Osteoblast (primary cell): ENCODE measurements around the gene ZCCHC14. TPM values are rescaled to one million over a fixed set of nuclear protein-coding genes. Genes with fewer than 3 reads are reported as not detected.
A peak's percentile ranks its signal among the peaks of the same experiment; 100 is the strongest.
"Not testable (repeated sequence)": the region's sequence is repeated elsewhere in the genome, so short reads cannot be mapped to it uniquely, and the experiment has no call there.

Source experiments
- DNase-seq: peaks from one replicate; pipeline ENCODE4 v3.0.0; 2011; ENCODE audit warnings: low spot score, mixed read lengths; ENCODE audit not compliant: insufficient read length; ENCODE audit errors: missing footprints
- H2AFZ ChIP-seq: 2 replicates; pipeline ENCODE4 v1.6.0; 2011; ENCODE audit warnings: mild to moderate bottlenecking, low read length
- H3K27ac ChIP-seq: 2 replicates; pipeline ENCODE4 v1.5.1; 2011; ENCODE audit warnings: mild to moderate bottlenecking, low read depth, low read length, moderate library complexity
- H3K27me3 ChIP-seq: 2 replicates; pipeline ENCODE4 v1.6.0; 2012; ENCODE audit warnings: mild to moderate bottlenecking, control low read depth, inconsistent platforms, low read length, moderate library complexity; ENCODE audit not compliant: insufficient read depth
- H3K36me3 ChIP-seq: 2 replicates; pipeline ENCODE4 v1.5.1; 2011; ENCODE audit warnings: mild to moderate bottlenecking, low read length, control low read depth, moderate library complexity; ENCODE audit not compliant: insufficient read depth
- H3K4me1 ChIP-seq: 2 replicates; pipeline ENCODE4 v1.5.1; 2011; ENCODE audit warnings: mild to moderate bottlenecking, low read length, control low read depth, moderate library complexity; ENCODE audit not compliant: insufficient read depth
- H3K4me2 ChIP-seq: 2 replicates; pipeline ENCODE4 v1.6.0; 2011; ENCODE audit warnings: mild to moderate bottlenecking, low read length; ENCODE audit not compliant: insufficient read depth
- H3K4me3 ChIP-seq: fragments of 200-600 bp; sonication (generic); 3 replicates; pipeline ENCODE4 v1.5.1; 2012; ENCODE audit warnings: mild to moderate bottlenecking, low read length, inconsistent platforms; ENCODE audit not compliant: insufficient read depth
- H3K79me2 ChIP-seq: 2 replicates; pipeline ENCODE4 v1.6.0; 2012; ENCODE audit warnings: mild to moderate bottlenecking, low read length, control low read depth, inconsistent platforms; ENCODE audit not compliant: insufficient read depth
- H3K9me3 ChIP-seq: 2 replicates; pipeline ENCODE4 v1.5.1; 2011; ENCODE audit warnings: low read depth, low read length, control low read depth
- H4K20me1 ChIP-seq: 2 replicates; pipeline ENCODE4 v1.6.0; 2012; ENCODE audit warnings: mild to moderate bottlenecking, low read length, control low read depth; ENCODE audit not compliant: insufficient read depth
- total RNA-seq: library from RNA; depleted of rRNA; stranded (reverse); fragments of >200 nt; gene quantifications from 2 replicates; pipeline ENCODE4 v1.2.3, GENCODE V29; 2012
- TF ChIP-seq, protein P1 (sequence below): IDR thresholded peaks from 2 replicates; pipeline ENCODE4 v1.5.1; 2011; ENCODE audit warnings: mild to moderate bottlenecking, low read depth, low read length, moderate library complexity; ENCODE audit errors: extremely low read depth

Gene ZCCHC14
- total RNA-seq, 1 donor, result 36.9 TPM

DNA sequence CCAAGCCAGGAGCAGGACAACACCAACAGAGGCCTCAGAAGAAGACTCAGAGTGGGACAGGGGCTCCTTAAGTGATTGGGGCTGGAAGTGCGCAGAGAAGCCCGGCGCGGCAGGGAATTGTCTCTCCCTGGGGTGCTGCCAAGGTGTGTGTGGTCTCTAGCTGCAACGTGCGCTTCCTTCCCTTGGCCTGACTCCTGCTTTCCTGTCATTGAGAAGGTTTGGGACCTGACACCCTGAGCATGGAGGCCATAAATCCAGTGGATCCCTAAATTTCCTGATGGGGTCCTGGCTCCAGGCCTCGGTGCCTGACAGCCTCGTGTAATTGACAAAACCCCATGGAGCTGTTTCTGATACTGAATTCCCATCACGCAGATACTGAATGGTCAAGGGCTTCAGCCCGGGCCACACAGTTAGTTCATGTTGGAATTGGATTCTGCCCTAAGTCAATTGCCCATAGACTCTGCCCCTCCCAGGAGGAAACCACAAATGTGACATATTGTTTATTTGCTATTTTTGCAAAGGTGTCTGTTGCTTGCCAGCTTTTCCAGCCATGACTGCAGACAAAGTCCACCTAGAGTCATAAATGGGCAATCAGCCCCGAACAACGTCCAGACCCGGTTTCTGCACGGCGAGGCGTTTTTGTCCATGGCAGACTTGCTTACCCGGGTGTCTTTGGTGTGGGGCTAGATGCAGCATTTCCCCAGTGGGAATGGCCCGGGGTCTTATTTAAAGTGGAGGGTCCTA is 4.4 kb upstream of the ZCCHC14 start:
- H3K27me3 ChIP-seq, H4K20me1 ChIP-seq, H3K9me3 ChIP-seq, DNase-seq, H3K27ac ChIP-seq, H2AFZ ChIP-seq, H3K4me2 ChIP-seq, H3K79me2 ChIP-seq, H3K4me3 ChIP-seq, H3K36me3 ChIP-seq: not testable (repeated sequence)
- H3K4me1 ChIP-seq, result peaks cover 16% of the 10 kb centered on the region

DNA sequence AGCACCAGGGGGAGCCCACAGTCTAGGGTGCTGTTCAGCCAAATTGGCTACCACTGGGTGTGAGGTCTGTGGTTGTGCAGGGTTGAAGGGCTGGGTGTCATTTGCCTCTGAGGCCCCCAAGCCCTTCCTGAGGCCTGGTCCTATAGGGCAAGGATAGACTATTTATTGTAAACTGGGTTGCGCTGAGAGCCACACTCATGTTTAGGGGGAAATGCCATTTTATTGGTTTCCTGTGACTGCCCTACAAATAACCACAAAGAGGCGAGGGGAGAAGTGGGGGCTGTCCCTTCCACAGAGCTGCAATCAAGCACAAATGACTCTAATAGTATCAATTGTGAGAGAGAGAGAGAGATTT is 3.6 kb upstream of the ZCCHC14 start:
- H3K4me1 ChIP-seq, result peaks cover 18% of the 10 kb centered on the region
- H3K79me2 ChIP-seq, result peaks cover 5% of the 10 kb centered on the region
- TF ChIP-seq, protein P1, sequence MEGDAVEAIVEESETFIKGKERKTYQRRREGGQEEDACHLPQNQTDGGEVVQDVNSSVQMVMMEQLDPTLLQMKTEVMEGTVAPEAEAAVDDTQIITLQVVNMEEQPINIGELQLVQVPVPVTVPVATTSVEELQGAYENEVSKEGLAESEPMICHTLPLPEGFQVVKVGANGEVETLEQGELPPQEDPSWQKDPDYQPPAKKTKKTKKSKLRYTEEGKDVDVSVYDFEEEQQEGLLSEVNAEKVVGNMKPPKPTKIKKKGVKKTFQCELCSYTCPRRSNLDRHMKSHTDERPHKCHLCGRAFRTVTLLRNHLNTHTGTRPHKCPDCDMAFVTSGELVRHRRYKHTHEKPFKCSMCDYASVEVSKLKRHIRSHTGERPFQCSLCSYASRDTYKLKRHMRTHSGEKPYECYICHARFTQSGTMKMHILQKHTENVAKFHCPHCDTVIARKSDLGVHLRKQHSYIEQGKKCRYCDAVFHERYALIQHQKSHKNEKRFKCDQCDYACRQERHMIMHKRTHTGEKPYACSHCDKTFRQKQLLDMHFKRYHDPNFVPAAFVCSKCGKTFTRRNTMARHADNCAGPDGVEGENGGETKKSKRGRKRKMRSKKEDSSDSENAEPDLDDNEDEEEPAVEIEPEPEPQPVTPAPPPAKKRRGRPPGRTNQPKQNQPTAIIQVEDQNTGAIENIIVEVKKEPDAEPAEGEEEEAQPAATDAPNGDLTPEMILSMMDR, result no peak
- H3K4me3 ChIP-seq, result no peak overlapping the region
- H2AFZ ChIP-seq, result no peak overlapping the region
- no peak overlapping the region for H3K4me2 ChIP-seq
- no peaks in the 10 kb centered on the region for H3K36me3 ChIP-seq
- DNase-seq, result no peak
- H3K27me3 ChIP-seq, result no peaks in the 10 kb centered on the region
- no peak overlapping the region for H3K27ac ChIP-seq
- H4K20me1 ChIP-seq, result peaks cover 6% of the 10 kb centered on the region
- no peaks in the 10 kb centered on the region for H3K9me3 ChIP-seq

DNA sequence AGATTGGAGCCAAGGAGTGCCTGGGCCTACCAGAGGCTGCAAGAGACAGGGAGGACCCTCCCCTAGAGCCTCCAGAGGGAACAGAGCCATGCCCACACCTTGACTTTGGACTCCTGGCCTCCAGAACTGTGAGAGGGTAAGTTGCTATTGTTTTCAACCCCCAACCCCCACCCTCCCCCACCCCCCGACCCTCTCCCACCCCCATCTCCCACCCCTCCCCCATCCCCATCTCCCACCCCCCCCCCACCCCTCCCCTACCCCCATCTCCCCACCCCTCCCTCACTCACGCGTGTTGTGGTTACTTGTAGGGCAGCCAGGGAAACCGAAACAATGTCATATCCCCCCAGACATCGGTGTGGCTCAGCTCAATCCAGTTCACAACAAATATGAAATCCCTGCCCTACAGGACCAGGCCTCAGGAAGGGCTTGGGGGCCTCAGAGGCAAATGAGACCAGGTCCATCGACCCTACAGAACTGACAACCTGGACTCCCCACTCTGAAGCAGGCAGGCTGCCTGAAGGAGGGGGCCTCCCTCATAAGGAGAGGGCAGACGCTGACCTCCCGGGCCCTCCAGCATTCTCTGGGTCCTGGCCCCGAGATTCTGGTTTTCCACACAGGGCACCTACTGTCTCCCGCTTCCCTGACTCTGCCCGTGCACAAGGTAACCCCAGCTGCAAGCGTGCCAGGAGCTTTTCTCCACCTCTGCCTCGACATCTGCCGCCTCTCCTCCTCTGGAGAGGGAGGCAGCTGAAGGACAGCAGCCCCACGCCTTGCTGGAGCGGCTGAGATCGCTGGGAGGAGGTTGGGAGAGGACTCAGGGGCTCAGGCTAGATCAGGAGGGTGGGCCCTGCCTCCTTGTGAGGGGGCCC is 3.0 kb upstream of the ZCCHC14 start:
- no peak overlapping the region for H3K27ac ChIP-seq
- H3K4me2 ChIP-seq, result no peak overlapping the region
- no peaks in the 10 kb centered on the region for H3K36me3 ChIP-seq
- peaks cover 24% of the 10 kb centered on the region for H3K4me1 ChIP-seq
- H3K9me3 ChIP-seq, result no peaks in the 10 kb centered on the region
- peak; percentile 60 for DNase-seq
- no peaks in the 10 kb centered on the region for H3K27me3 ChIP-seq
- TF ChIP-seq, protein P1, result no peak
- peaks cover 12% of the 10 kb centered on the region for H4K20me1 ChIP-seq
- H3K4me3 ChIP-seq, result no peak overlapping the region
- no peak overlapping the region for H2AFZ ChIP-seq
- H3K79me2 ChIP-seq, result peaks cover 11% of the 10 kb centered on the region

DNA sequence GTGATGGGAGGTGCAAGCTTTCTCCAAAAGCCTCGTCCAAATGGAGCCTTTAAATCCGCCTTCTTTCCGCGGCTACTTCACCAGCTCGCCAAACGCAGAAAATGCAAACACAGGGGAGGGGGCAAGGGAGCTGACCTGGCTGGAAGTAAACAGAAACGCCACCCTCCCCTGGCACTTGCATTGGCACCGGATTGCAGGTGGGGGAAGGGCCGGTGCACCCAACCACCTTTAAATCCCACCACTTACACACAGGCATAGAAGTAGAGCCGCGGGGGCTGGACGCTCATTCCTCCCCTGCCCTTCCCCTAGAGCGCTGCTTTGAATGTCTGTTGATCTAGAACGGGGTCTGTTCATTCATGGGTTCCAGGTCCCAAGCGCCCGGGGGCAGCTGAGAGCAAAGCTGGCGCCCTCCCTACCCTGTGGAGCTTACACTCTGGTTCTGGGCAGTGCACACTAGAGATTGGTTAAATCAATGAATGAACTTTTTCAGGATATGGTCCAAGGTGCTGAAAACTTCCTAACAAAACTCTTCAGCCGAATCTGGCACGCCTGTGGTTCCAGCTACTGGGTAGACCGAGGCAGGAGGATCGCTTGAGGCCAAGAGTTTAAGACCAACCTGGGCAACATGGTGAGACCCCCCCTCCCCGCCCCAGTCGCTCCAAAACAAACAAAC is 920 bp upstream of the ZCCHC14 start:
- no peaks in the 10 kb centered on the region for H3K27me3 ChIP-seq
- no peaks in the 10 kb centered on the region for H3K9me3 ChIP-seq
- peak overlapping the region; percentile 67 for H3K4me3 ChIP-seq
- H4K20me1 ChIP-seq, result peaks cover 28% of the 10 kb centered on the region
- TF ChIP-seq, protein P1, result no peak
- peaks cover 32% of the 10 kb centered on the region for H3K4me1 ChIP-seq
- H2AFZ ChIP-seq, result no peak overlapping the region
- H3K27ac ChIP-seq, result no peak overlapping the region
- DNase-seq, result peak; percentile 76
- H3K4me2 ChIP-seq, result peak overlapping the region; percentile 72
- H3K36me3 ChIP-seq, result no peaks in the 10 kb centered on the region
- H3K79me2 ChIP-seq, result peaks cover 31% of the 10 kb centered on the region
